Endothelial cell of umbilical vein (primary cell): ENCODE measurements around the gene STBD1. TPM values are rescaled to one million over a fixed set of nuclear protein-coding genes. Genes with fewer than 3 reads are reported as not detected.

Source experiments
- BruUV-seq: library from RNA; stranded (reverse); fragments of 400-500 nt; replicated peaks from 2 replicates; lab custom pipeline; 2021; lab: Mats Ljungman, UMichigan
- CTCF ChIA-PET: fragments of 300-600, 350-600 bp; sonication (Branson Sonifier 250); formaldehyde crosslinking; loops from one replicate; lab custom pipeline; 2021; ENCODE audit warnings: antibody characterized with exemption, inconsistent platforms; lab: Charles Lee
- POLR2A ChIA-PET: fragments of 300-600, 350-600 bp; sonication (Branson Sonifier 250); formaldehyde crosslinking; loops from one replicate; lab custom pipeline; 2021; ENCODE audit warnings: antibody characterized with exemption, inconsistent platforms; lab: Charles Lee
- DNase-seq: peaks from one replicate; pipeline ENCODE4 v3.0.0-alpha.2; 2011; ENCODE audit warnings: low read depth, low spot score
- FAIRE-seq: peaks from 2 replicates; lab custom pipeline; 2011; peaks lifted over from hg19 to GRCh38; lab: Jason Lieb, UNC
- H2AFZ ChIP-seq: 2 replicates; pipeline ENCODE4 v1.6.0; 2012; ENCODE audit warnings: low read depth, low read length, control low read depth, inconsistent platforms
- H3K27ac ChIP-seq: 2 replicates; pipeline ENCODE4 v1.5.1; 2011; ENCODE audit warnings: low read depth, mild to moderate bottlenecking, control low read depth, low read length, moderate library complexity; ENCODE audit not compliant: insufficient read depth
- H3K27me3 ChIP-seq, 2 experiments: 2 replicates each; pipeline versions ENCODE4 v1.6.0 to v1.6.1; 2011; ENCODE audit warnings: low read length in 2 of 2, mixed read lengths in 1 of 2; ENCODE audit not compliant: control insufficient read depth in 2 of 2, insufficient read depth in 2 of 2
- H3K36me3 ChIP-seq, 2 experiments: 2 replicates in 1 of 2; 3 replicates in 1 of 2; pipeline ENCODE4 v1.5.1; 2011; ENCODE audit warnings: low read length in 2 of 2, mild to moderate bottlenecking in 1 of 2, moderate library complexity in 1 of 2; ENCODE audit not compliant: control insufficient read depth in 2 of 2, insufficient read depth in 2 of 2; ENCODE audit errors: extremely low read depth in 1 of 2
- H3K4me1 ChIP-seq: 3 replicates; pipeline ENCODE4 v1.5.1; 2011; ENCODE audit warnings: mild to moderate bottlenecking, low read length; ENCODE audit not compliant: control insufficient read depth, insufficient read depth; ENCODE audit errors: extremely low read depth
- H3K4me2 ChIP-seq: 2 replicates; pipeline ENCODE4 v1.6.1; 2011; ENCODE audit warnings: low read length, control low read depth, mixed read lengths; ENCODE audit not compliant: insufficient read depth
- H3K4me3 ChIP-seq, 3 experiments: fragments of 200-600 bp in 1 of 3; sonication (generic), shearing (Covaris generic) in 1 of 3; replicated peaks in 1 of 3; 2 replicates each; pipeline ENCODE4 v1.5.1; 2011 to 2016; ENCODE audit warnings: control low read depth in 3 of 3, low read length in 3 of 3, mild to moderate bottlenecking in 2 of 3, inconsistent platforms in 1 of 3, low read depth in 1 of 3, moderate library complexity in 1 of 3; ENCODE audit not compliant: insufficient read depth in 1 of 3
- H3K79me2 ChIP-seq: 2 replicates; pipeline ENCODE4 v1.6.0; 2012; ENCODE audit warnings: low read length, inconsistent platforms; ENCODE audit not compliant: control insufficient read depth, insufficient read depth
- H3K9ac ChIP-seq: replicated peaks from 2 replicates; pipeline ENCODE3; 2011; ENCODE audit warnings: low read length, control low read depth; ENCODE audit not compliant: insufficient read depth; ENCODE audit errors: extremely low read depth
- H3K9me1 ChIP-seq: replicated peaks from 3 replicates; pipeline ENCODE4 v1.6.0; 2011; ENCODE audit warnings: mild to moderate bottlenecking, low read length; ENCODE audit not compliant: control insufficient read depth, insufficient read depth; ENCODE audit errors: extremely low read depth
- H3K9me3 ChIP-seq: replicated peaks from 2 replicates; pipeline ENCODE4 v1.5.1; 2012; ENCODE audit warnings: low read length, inconsistent platforms; ENCODE audit not compliant: control insufficient read depth, insufficient read depth
- H4K20me1 ChIP-seq: replicated peaks from 2 replicates; pipeline ENCODE3; 2011; ENCODE audit warnings: mild to moderate bottlenecking, low read length; ENCODE audit not compliant: control insufficient read depth, insufficient read depth; ENCODE audit errors: extremely low read depth
- CTCF ChIP-seq, 2 donors: IDR thresholded peaks; 1 replicate in 1 of 2; 2 replicates in 1 of 2; pipeline ENCODE4 v1.5.1; 2011; ENCODE audit warnings: low read length in 2 of 2, mild to moderate bottlenecking in 2 of 2, moderate library complexity in 2 of 2, control low read depth in 1 of 2, inconsistent platforms in 1 of 2, low read depth in 1 of 2; ENCODE audit not compliant: insufficient read depth in 1 of 2; ENCODE audit errors: extremely low read depth in 1 of 2
- EZH2 ChIP-seq: IDR thresholded peaks from 2 replicates; pipeline ENCODE4 v1.6.1; 2012; ENCODE audit warnings: borderline replicate concordance, low read depth, mild to moderate bottlenecking, moderate library complexity, low read length, inconsistent platforms; ENCODE audit not compliant: severe bottlenecking
- FOS ChIP-seq: IDR thresholded peaks from 2 replicates; pipeline ENCODE4 v1.6.1; 2011; ENCODE audit warnings: mild to moderate bottlenecking, low read length, moderate library complexity, borderline replicate concordance; ENCODE audit not compliant: insufficient read depth
- GATA2 ChIP-seq: IDR thresholded peaks from 2 replicates; pipeline ENCODE4 v1.7.0; 2011; ENCODE audit warnings: low read depth, mild to moderate bottlenecking, moderate library complexity, mixed read lengths, low read length; ENCODE audit not compliant: insufficient read length, insufficient read depth
- JUN ChIP-seq: IDR thresholded peaks from 2 replicates; pipeline ENCODE4 v1.6.1; 2011; ENCODE audit warnings: borderline replicate concordance, low read depth; ENCODE audit not compliant: insufficient read length, insufficient read depth
- MAX ChIP-seq: IDR thresholded peaks from 2 replicates; pipeline ENCODE4 v1.6.1; 2011; ENCODE audit not compliant: insufficient read depth, insufficient read length
- MYC ChIP-seq: IDR thresholded peaks from one replicate; pipeline ENCODE4 v1.6.1; 2011; ENCODE audit warnings: mild to moderate bottlenecking, low read depth, low read length
- POLR2A ChIP-seq: IDR thresholded peaks from 2 replicates; pipeline ENCODE4 v1.6.1; 2012; ENCODE audit warnings: low read depth, mild to moderate bottlenecking, control low read depth, low read length
- POLR2AphosphoS5 ChIP-seq: IDR thresholded peaks from 2 replicates; pipeline ENCODE4 v1.6.1; 2012; ENCODE audit warnings: low read depth, mild to moderate bottlenecking, control low read depth, low read length, moderate library complexity; ENCODE audit not compliant: insufficient read depth
- dilution Hi-C: fragments of 300-500 bp; cut with MboI; formaldehyde crosslinking; loops from one replicate; pipeline ENCODE4 v1.15.0; 2019; ENCODE audit warnings: low sequenced_read_pairs; ENCODE audit not compliant: extremely low pct_ligation_motif_present
- intact Hi-C: fragments of 100-400 bp; cut with micrococcal nuclease; formaldehyde crosslinking; loops from one replicate; pipeline ENCODE4 v1.10.0; 2022
- polyA plus RNA-seq, 4 experiments: library from polyadenylated mRNA; depleted of rRNA in 3 of 4; stranded (reverse) in 3 of 4; unstranded in 1 of 4; fragments of >200 nt; gene quantifications; 2 replicates each; pipeline versions ENCODE4 v1.2.1 to v1.2.3, GENCODE V29; 2011 to 2012; ENCODE audit warnings: missing spikeins in 1 of 4
- total RNA-seq: library from RNA; stranded (reverse); gene quantifications from 2 replicates; pipeline ENCODE4 v1.2.3, GENCODE V29; 2021

The STBD1 gene
- total and polyA plus RNA-seq, 2 donors (not counting 3 experiments of a cell fraction or from before 2014, with no cell fraction given) = 0.18 to 0.29 TPM

DNA sequence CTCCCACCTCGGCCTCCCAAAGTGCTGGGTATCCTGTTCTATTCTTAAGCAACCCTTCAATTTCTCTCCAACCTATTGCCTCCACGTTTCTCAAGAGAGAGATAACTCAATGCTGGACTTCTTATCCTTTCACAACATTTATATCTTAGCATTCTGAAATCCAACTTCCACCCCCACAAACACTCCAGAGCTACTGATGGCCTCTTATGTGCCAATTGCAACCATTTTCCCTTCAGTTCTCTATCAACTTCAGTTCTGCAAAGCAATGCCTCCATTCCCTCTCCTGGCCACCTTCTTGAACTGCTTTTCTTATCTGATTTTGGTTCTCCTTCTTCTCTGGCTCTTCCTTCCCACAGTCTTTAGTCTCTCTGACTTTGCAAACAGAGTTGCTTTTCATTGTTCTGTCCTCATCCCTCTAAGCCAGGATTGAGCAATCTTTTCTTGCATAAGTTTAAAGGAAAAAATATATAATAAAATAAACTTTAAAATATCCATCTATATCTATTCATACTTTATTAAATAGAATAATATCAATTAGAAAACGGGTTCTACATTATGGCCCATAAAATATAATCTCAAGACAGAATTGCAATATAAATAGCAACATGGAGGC lies 3.6 kb upstream of the STBD1 start:
- Histone ChIP-seq H3K9ac (no peak overlapping the region), H3K9me3 (no peaks in the 10 kb centered on the region), H3K36me3 (no peaks in the 10 kb centered on the region), H3K9me1 (no peaks in the 10 kb centered on the region), H4K20me1 (no peaks in the 10 kb centered on the region), H3K4me1 (peaks cover 6% of the 10 kb centered on the region), H3K4me3 (no peak overlapping the region), H2AFZ (no peak overlapping the region), H3K79me2 (no peaks in the 10 kb centered on the region), H3K27ac (no peak overlapping the region), H3K27me3 (peaks cover 0 to 2% of the 10 kb centered on the region in 2 experiments), H3K4me2 (no peak overlapping the region)
- no TSS peak for BruUV-seq
- ChIA-PET POLR2A (no interaction called here), CTCF (interaction anchor here (1.0 kb wide), 1 partner anchor 75 kb away, joined by 3 read pairs; no protein-coding TSS in a partner anchor)
- intact Hi-C loops (no loop called here), dilution Hi-C loops (no loop called here)
- TF ChIP-seq JUN = no peak
- no peak for TF ChIP-seq MYC
- no peak for TF ChIP-seq EZH2
- no peak for TF ChIP-seq POLR2A
- no peak for TF ChIP-seq GATA2
- no peak for TF ChIP-seq POLR2AphosphoS5
- DNase-seq = no peak
- FAIRE-seq = no peak

GRCh38 chr4:76305033-76305687 lies 1.4 kb upstream of the STBD1 start:
- BruUV-seq = no TSS peak
- intact Hi-C loops = no loop called here
- no peaks in the 10 kb centered on the region for H3K9me1 ChIP-seq

More at GRCh38 chr4:76305033-76305687, 1.4 kb upstream of the STBD1 start:
- Histone ChIP-seq H4K20me1 (no peaks in the 10 kb centered on the region), H3K27ac (no peak overlapping the region), H3K4me2 (peak overlapping the region; percentile 91), H3K4me1 (peaks cover 6% of the 10 kb centered on the region), H3K4me3 (no peak overlapping the region), H3K27me3 (peaks cover 0 to 2% of the 10 kb centered on the region in 2 experiments), H2AFZ (no peak overlapping the region), H3K36me3 (no peaks in the 10 kb centered on the region), H3K9ac (no peak overlapping the region), H3K79me2 (no peaks in the 10 kb centered on the region), H3K9me3 (no peaks in the 10 kb centered on the region)
- ChIA-PET POLR2A (no interaction called here), CTCF (interaction anchor here (0.8 to 4.6 kb wide), 8 partner anchors 9 to 125 kb away, joined by 3 to 34 read pairs (median 4); no protein-coding TSS in a partner anchor)
- TF ChIP-seq GATA2 (no peak), FOS (no peak), JUN (no peak), MAX (no peak), MYC (no peak), CTCF (IDR thresholded peaks at IDR 0.05; ENCODE audit: extremely low read depth in 1 of 2, insufficient read depth in 1 of 2, low read depth in 1 of 2, low read length in 2 of 2) (no peak), POLR2A (no peak), EZH2 (no peak), POLR2AphosphoS5 (no peak)
- DNase-seq (no peak), FAIRE-seq (no peak)
- dilution Hi-C loops = no loop called here
